Measurements from ENCODE around the gene DNAJB11. TPM values are rescaled to one million over a fixed set of nuclear protein-coding genes. Genes with fewer than 3 reads are reported as not detected.
"Not testable (repeated sequence)": the region's sequence is repeated elsewhere in the genome, so short reads cannot be mapped to it uniquely, and the experiment has no call there.

The DNAJB11 gene
- total RNA-seq, 1 experiment from 2014 or later, result 137 TPM

DNA sequence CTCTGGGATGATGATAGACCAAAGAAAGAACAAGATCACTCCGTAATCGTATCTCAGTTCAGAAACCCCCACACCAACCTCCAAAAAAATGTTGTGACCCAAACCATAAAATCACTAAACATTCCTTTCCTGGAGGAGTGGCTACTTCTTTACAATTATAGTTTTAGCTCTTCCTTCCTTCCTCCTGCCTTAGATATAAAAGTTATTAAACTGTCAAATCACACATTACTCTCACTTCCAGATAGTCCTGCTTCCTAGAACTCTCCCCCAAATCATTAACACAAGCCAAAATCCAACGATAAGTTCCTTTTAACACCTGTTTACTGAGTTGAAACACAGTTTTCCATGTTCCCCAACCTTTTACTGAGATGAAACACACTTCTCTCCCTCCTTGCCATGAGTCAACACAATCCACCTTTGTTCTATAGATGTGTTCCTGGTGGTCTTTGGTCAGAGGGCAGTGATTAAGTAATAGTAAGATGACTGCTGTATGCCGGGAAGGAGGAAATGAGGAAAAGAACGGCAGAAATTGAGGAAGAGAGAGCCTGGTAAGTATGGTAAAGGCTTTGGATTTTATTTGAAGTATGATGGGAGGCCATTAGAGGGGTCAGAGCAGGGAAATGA lies 18.0 kb upstream of the DNAJB11 start:
- DNase-seq (ENCODE audit: low read depth), result no peak

DNA sequence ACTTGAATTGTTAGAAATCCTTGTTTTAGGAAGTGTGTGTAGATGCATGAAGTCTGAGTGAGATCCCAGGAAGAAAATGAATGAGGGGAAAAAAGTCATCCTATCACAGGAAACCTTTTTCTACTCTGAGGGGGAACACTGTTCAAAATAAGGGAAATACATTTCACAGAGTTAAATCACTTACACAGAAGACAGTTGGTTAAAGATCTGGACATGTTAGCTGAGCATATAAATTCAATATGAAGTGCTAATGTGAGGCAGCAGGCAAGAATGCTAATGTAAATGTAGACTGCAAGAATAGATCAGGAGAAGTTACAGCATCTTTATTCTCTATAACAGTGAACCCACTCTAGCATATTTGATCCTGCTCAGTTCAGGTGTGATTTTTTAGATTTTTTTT lies 5.9 kb upstream of the DNAJB11 start:
- no peak for DNase-seq (ENCODE audit: low read depth)

DNA sequence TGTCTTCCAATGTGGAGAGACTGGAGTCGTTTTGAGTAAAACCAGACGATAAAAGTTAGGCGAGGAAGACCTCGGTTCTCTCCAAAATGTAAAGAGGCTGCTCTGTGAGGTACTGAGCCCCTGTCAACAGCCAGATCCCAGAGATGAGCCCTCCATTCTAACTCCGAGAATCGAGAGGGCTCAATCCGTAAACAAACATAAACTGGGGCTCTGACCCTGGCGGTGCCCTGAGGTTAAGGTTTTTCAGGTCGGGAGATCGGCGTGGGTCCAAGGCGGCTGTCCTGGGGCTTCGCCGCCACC lies 3.8 kb upstream of the DNAJB11 start:
- peak; percentile 5 for DNase-seq (ENCODE audit: low read depth)

- DNase-seq (ENCODE audit: low read depth), result peak; percentile 95
Observed at GRCh38 chr3:186567072-186567921, 3.2 kb upstream of the DNAJB11 start, which contains the start of gene TBCCD1. Gene TBCCD1, minus strand, starts transcription at chr3:186567339. Its CDS starts 3,010 bp downstream, at chr3:186564329.

DNA sequence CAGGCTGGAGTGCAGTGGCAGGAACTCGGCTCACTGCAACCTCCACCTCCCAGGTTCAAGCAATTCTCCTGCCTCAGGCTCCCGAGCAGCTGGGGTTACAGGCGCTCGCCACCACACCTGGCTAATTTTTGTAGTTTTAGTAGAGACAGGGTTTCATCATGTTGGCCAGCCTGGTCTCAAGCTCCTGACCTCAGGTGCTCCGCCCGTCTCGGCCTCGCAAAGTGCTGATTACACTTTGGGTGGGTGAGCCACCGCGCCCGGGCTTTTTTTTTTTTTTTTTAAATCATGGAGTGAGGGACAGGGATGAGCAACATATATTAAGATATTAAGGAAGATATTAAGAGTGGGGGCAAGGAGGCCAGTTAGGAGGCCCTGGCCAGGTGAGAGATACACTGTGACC lies 1.2 kb upstream of the DNAJB11 start:
- not testable (repeated sequence) for DNase-seq (ENCODE audit: low read depth)

DNA sequence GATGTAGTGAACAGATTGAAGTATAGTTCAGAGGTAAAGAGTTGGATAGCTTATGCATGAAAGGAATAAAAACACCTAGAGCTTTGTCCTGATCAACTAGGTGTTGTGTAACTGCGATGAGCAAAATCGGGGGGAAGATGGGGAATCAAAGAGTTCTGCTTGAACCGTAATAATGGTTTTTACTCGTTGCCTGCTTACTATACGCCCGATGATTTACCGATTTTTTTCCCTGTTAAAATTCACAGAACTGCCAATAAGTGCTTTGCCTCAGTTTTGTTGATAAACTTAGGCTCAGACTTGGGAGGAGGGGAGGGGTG lies 783 bp upstream of the DNAJB11 start:
- DNase-seq (ENCODE audit: low read depth), result no peak

DNA sequence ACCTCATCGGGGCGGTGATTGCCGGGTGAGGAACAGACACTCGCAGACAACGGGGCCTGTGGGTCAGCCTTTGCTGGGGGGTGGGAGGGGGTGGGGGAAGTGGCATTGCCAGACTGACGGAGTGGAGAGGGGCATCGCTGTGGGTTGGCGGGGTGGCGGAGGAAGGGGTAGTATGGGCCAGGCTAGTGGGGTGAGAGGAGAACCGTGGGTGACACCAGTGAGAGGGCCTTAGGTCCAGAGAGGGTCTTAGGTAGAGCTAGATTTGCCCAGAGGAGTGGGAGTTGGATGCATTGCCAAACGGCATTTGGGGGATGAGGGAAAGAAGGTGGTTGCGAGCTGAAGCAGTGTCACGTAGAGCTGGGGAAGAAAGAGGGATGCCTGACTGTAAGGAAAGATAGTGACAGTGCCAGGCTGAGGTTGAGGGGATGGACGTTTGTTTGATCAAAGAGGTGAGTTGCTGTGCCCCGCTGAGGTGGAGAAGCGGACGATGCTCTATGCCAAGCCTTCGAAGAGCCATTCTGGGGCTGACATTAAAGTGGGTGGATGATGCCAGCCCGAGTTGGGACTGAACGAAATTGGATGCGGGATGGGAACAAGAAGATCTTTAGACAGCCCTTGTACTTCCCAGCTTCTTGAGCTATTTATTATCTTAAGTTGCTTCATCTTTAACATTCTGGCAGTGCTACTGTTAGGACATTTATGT lies 572 bp downstream of the DNAJB11 start:
- no peak for DNase-seq (ENCODE audit: low read depth)

DNA sequence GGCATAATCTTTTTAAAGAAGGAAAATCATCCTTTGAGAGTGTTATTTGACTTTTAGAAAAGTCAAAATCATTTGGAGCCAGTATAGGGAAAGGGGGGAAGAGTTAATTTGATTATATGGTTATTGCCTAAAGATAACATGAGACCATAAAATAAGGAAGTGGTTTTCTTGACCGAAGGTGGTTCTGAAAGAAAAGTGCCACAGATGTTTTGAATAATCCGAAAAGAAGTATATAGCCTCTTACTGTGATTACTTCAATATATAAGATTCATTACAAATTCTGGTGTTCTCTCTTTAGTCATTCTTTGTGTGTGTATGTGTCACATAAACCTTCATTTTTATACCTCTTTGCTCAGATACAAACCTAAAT lies 1.1 kb downstream of the DNAJB11 start:
- no peak for DNase-seq (ENCODE audit: low read depth)

GRCh38 chr3:186577521-186577920 lies 7.0 kb downstream of the DNAJB11 start:
- no peak for DNase-seq (ENCODE audit: low read depth)

- DNase-seq (ENCODE audit: low read depth), result no peak
Observed at GRCh38 chr3:186580785-186581184, 10.3 kb downstream of the DNAJB11 start.

GRCh38 chr3:186582541-186582940 lies 12.0 kb downstream of the DNAJB11 start:
- no peak for DNase-seq (ENCODE audit: low read depth)

- no peak for DNase-seq (ENCODE audit: low read depth)
Observed at GRCh38 chr3:186583831-186584230, 13.3 kb downstream of the DNAJB11 start.

DNA sequence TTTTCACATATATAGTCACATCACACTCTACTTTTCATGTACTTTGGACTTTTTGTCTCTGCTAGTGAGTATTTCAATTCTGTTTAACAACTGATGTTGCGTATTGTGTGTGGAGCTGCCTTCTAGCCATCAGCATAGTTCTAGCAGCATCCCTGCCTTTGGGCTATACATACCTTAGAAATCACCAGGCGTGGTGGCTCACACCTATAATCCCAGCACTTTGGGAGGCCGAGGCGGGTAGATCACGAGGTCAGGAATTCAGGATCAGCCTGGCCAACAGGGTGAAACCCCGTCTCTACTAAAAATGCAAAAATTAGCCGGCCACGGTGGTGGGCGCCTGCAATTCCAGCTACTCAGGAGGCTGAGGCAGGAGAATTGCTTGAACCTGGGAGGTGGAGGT lies 15.7 kb downstream of the DNAJB11 start:
- DNase-seq (ENCODE audit: low read depth), result not testable (repeated sequence)

- no peak for DNase-seq (ENCODE audit: low read depth)
Observed at GRCh38 chr3:186587183-186587582, 16.7 kb downstream of the DNAJB11 start.

GRCh38 chr3:186588632-186589031 lies 18.1 kb downstream of the DNAJB11 start:
- no peak for DNase-seq (ENCODE audit: low read depth)

DNA sequence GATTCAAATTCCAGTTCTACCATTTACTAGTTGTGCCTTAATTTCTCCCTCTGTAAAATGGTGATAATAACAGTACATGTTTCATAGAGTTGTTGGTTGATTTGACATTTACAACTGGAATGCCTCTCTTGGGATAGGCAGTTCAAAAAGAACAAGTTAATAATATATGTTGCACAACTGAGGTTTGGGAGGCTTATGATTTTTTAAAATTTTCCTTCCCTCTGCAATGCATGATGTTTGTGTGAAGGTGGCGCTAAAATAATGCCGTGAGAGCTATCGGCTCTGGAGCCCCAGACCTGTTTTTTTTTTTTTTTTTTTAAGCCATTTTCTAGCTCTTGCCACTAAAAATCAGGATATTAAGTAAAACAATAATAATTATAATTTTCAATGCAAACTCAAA lies 18.6 kb downstream of the DNAJB11 start:
- no peak for DNase-seq (ENCODE audit: low read depth)

GRCh38 chr3:186589856-186590579 lies 19.5 kb downstream of the DNAJB11 start:
- DNase-seq (ENCODE audit: low read depth), result peak; percentile 56

DNA sequence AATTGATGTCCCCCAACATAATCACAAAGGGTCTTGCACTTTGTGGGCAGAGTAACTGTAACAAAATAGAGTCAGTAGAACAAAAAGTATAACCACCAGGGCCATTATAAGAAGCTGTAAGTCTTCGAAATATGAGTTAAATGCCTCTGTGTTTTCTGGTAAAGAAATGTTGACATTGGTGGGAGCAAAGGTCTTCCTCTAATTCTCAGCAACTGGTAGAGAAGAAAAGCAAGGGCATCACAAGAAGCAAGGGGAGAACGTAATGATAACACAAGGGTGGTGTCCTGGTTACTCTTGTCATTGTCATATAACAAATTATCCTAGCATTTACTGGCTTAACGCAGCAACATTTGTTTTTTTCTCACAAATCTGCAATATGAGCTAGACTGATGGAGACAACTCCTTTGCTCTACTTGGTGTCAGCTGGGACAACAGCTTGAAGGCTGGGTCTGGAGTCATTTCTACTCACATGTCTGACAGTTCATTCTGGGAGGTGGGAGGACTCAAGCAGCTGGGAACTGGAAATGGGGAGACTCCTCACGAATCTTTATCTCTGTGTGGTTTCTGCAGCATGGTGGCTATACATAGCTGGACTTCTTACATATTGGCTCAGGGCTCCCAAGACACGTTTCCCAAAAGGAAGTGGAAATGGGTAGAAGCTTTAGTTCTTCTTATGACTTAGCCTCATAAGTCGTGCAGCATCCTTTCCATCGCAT lies 20.2 kb downstream of the DNAJB11 start:
- no peak for DNase-seq (ENCODE audit: low read depth)

- DNase-seq (ENCODE audit: low read depth), result no peak
Observed at GRCh38 chr3:186592682-186593081, 22.2 kb downstream of the DNAJB11 start.

GRCh38 chr3:186593862-186594261 lies 23.3 kb downstream of the DNAJB11 start:
- no peak for DNase-seq (ENCODE audit: low read depth)

DNA sequence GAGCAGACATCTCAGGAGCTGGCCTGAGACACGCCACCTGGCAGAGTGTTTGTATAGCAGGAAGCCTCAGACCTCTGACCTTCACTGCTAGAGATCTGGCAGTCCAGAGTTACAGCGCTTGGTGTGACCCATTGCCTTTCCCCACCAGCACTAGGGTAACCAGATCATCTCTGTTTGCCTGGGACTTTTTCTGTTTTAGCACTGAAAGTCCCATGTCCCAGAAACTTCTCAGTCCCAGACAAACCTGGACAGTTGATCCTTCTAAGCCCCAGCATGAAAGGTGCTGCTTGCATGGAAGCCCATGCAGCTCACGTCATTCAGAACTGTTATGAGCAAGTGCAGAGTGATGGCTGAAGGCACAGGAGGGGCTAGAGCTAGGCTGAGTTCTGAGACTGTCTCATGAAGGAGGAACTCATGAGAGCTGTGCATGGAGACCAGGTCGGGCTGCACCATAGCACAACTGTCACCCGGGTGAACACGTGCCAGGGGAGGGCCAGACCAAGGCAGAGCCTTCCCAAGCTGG lies 24.1 kb downstream of the DNAJB11 start:
- DNase-seq (ENCODE audit: low read depth), result no peak
